EH (cell line): ENCODE results near the gene NOC2L.

ENCODE experiments used
- DNase-seq: peaks from one replicate; pipeline ENCODE4 v3.0.0-alpha.2; 2015; ENCODE audit warnings: low read depth

The NOC2L gene

GRCh38 chr1:974687-975328 lies 15.8 kb upstream of the NOC2L start:
- no peak for DNase-seq

GRCh38 chr1:974293-974640 lies 15.2 kb upstream of the NOC2L start:
- no peak for DNase-seq

- no peak for DNase-seq
These were observed 14.6 kb upstream of the NOC2L start for GRCh38 chr1:973459-974292.

- DNase-seq: no peak
These were observed 13.8 kb upstream of the NOC2L start for GRCh38 chr1:972726-973458.

GRCh38 chr1:971751-972506 lies 12.9 kb upstream of the NOC2L start:
- no peak for DNase-seq

- DNase-seq: no peak
These were observed 12.1 kb upstream of the NOC2L start for GRCh38 chr1:970973-971730.

- DNase-seq: no peak
These were observed 11.4 kb upstream of the NOC2L start for GRCh38 chr1:970242-970972.

- no peak for DNase-seq
These were observed 10.3 kb upstream of the NOC2L start for GRCh38 chr1:969260-969855.

- no peak for DNase-seq
These were observed 8.6 kb upstream of the NOC2L start for GRCh38 chr1:967466-968343.

- DNase-seq: peak; percentile 75
These were observed 7.7 kb upstream of the NOC2L start for GRCh38 chr1:966704-967300.

GRCh38 chr1:966135-966703 lies 7.2 kb upstream of the NOC2L start, which contains the start of gene PLEKHN1:
Gene PLEKHN1 (plus strand): TSS chr1:966482. CDS start chr1:966532, 50 bp downstream.
- peak; percentile 78 for DNase-seq

- no peak for DNase-seq
These were observed 6.6 kb upstream of the NOC2L start for GRCh38 chr1:965526-966134.

GRCh38 chr1:964691-965525 lies 5.9 kb upstream of the NOC2L start:
- DNase-seq: no peak

GRCh38 chr1:963746-964525 lies 4.9 kb upstream of the NOC2L start:
- no peak for DNase-seq

- DNase-seq: no peak
These were observed 4.2 kb upstream of the NOC2L start for GRCh38 chr1:963301-963651.
